ENCODE results near the gene TXK. TPM values are rescaled to one million over a fixed set of nuclear protein-coding genes. Genes with fewer than 3 reads are reported as not detected.

The TXK gene
- total and polyA plus RNA-seq, 12 donors: 0.55 to 4.9 (median 1.4) TPM

GRCh38 chr4:48138511-48138910 lies 4.5 kb upstream of the TXK start:
- WGBS, 4 donors: 93 to 97% (median 95%) methylated on average over 7 of the region's 7 CpGs

GRCh38 chr4:48137846-48138245 lies 3.8 kb upstream of the TXK start:
- no peaks in the 10 kb centered on the region for H3K4me1 ChIP-seq (replicated peaks in 1 of 2)
- intact Hi-C loops (cut with DNase I): loop anchor here in 1 of 2 donors (10.0 kb wide), 1 partner anchor 137 kb away; no protein-coding TSS in a partner anchor
- TF ChIP-seq POLR2A (IDR thresholded peaks at IDR 0.05): no peak
- TF ChIP-seq, protein P1, sequence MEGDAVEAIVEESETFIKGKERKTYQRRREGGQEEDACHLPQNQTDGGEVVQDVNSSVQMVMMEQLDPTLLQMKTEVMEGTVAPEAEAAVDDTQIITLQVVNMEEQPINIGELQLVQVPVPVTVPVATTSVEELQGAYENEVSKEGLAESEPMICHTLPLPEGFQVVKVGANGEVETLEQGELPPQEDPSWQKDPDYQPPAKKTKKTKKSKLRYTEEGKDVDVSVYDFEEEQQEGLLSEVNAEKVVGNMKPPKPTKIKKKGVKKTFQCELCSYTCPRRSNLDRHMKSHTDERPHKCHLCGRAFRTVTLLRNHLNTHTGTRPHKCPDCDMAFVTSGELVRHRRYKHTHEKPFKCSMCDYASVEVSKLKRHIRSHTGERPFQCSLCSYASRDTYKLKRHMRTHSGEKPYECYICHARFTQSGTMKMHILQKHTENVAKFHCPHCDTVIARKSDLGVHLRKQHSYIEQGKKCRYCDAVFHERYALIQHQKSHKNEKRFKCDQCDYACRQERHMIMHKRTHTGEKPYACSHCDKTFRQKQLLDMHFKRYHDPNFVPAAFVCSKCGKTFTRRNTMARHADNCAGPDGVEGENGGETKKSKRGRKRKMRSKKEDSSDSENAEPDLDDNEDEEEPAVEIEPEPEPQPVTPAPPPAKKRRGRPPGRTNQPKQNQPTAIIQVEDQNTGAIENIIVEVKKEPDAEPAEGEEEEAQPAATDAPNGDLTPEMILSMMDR (IDR thresholded peaks at IDR 0.05): no peak
- no peaks in the 10 kb centered on the region for H3K27me3 ChIP-seq
- no peaks in the 10 kb centered on the region for H3K9me3 ChIP-seq (replicated peaks in 1 of 3)
- H3K36me3 ChIP-seq (replicated peaks in 1 of 2): no peaks in the 10 kb centered on the region
- H3K27ac ChIP-seq: no peak overlapping the region
- no peak for DNase-seq
- H3K4me3 ChIP-seq: no peak overlapping the region

More at GRCh38 chr4:48138511-48138910, 4.5 kb upstream of the TXK start:
- Histone ChIP-seq H3K9me3 (replicated peaks in 1 of 3) (no peaks in the 10 kb centered on the region), H3K4me3 (no peak overlapping the region), H3K27ac (no peak overlapping the region), H3K36me3 (replicated peaks in 1 of 2) (no peaks in the 10 kb centered on the region), H3K4me1 (replicated peaks in 1 of 2) (no peaks in the 10 kb centered on the region), H3K27me3 (no peaks in the 10 kb centered on the region)
- intact Hi-C loops (cut with DNase I): loop anchor here in 1 of 2 donors (10.0 kb wide), 1 partner anchor 136 kb away; no protein-coding TSS in a partner anchor
- no peak for TF ChIP-seq POLR2A (IDR thresholded peaks at IDR 0.05)
- TF ChIP-seq, protein P1 (IDR thresholded peaks at IDR 0.05): no peak
- DNase-seq: no peak

GRCh38 chr4:48133669-48134068 lies 381 bp downstream of the TXK start:
- intact Hi-C loops (cut with DNase I): loop anchor here in 1 of 2 donors (10.0 kb wide), 1 partner anchor 141 kb away; no protein-coding TSS in a partner anchor
- Histone ChIP-seq H3K9me3 (replicated peaks in 1 of 3) (no peaks in the 10 kb centered on the region), H3K27ac (no peak overlapping the region), H3K4me3 (no peak overlapping the region), H3K4me1 (replicated peaks in 1 of 2) (no peaks in the 10 kb centered on the region), H3K36me3 (replicated peaks in 1 of 2) (no peaks in the 10 kb centered on the region), H3K27me3 (no peaks in the 10 kb centered on the region)
- TF ChIP-seq POLR2A (IDR thresholded peaks at IDR 0.05): no peak
- TF ChIP-seq, protein P1 (IDR thresholded peaks at IDR 0.05): no peak
- no peak for DNase-seq

DNA sequence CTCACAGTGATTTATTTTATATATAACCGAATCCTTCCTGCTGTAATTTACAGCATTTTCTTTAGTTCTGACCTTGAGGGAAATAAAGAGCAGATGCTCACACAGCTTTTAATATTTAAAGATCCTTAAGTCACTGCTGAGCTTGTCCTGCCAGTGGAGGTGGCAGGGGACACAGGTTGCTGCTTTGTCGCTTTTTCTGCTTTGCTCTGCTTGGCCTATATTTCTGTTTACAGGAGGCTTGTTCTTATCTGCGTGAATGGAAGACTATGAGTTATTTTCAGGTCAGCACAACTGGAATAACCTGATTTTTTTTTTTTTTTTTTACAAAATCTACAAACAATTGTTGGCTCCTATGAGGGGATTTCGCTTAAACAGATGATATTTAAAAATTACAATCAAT lies 2.3 kb downstream of the TXK start:
- Histone ChIP-seq H3K27ac (no peak overlapping the region), H3K27me3 (no peaks in the 10 kb centered on the region), H3K9me3 (replicated peaks in 1 of 3) (no peaks in the 10 kb centered on the region), H3K4me3 (no peak overlapping the region), H3K36me3 (replicated peaks in 1 of 2) (no peaks in the 10 kb centered on the region), H3K4me1 (replicated peaks in 1 of 2) (peaks cover 5 to 11% of the 10 kb centered on the region in 2 donors)
- intact Hi-C loops (cut with DNase I): loop anchor here in 1 of 2 donors (10.0 kb wide), 1 partner anchor 143 kb away; no protein-coding TSS in a partner anchor
- no peak for DNase-seq
- no peak for TF ChIP-seq POLR2A (IDR thresholded peaks at IDR 0.05)
- TF ChIP-seq, protein P1 (IDR thresholded peaks at IDR 0.05): no peak
- 80 to 87% (median 85%) methylated on average over 4 of the region's 4 CpGs for WGBS, 4 donors
